Epithelial cell of esophagus (primary cell): ENCODE measurements around the gene SCLT1.

Experiments
- DNase-seq: peaks from one replicate; pipeline ENCODE4 v3.0.0; 2010; ENCODE audit warnings: low read depth
- H3K4me3 ChIP-seq: 2 replicates; pipeline ENCODE4 v1.5.1; 2011; ENCODE audit warnings: mild to moderate bottlenecking, low read length, control low read depth
- TF ChIP-seq, protein P1 (sequence below): IDR thresholded peaks from 2 replicates; pipeline ENCODE4 v1.5.1; 2011; ENCODE audit warnings: low read depth, mild to moderate bottlenecking, low read length, control low read depth, inconsistent platforms; ENCODE audit not compliant: insufficient read depth; ENCODE audit errors: missing control alignments

Gene SCLT1

DNA sequence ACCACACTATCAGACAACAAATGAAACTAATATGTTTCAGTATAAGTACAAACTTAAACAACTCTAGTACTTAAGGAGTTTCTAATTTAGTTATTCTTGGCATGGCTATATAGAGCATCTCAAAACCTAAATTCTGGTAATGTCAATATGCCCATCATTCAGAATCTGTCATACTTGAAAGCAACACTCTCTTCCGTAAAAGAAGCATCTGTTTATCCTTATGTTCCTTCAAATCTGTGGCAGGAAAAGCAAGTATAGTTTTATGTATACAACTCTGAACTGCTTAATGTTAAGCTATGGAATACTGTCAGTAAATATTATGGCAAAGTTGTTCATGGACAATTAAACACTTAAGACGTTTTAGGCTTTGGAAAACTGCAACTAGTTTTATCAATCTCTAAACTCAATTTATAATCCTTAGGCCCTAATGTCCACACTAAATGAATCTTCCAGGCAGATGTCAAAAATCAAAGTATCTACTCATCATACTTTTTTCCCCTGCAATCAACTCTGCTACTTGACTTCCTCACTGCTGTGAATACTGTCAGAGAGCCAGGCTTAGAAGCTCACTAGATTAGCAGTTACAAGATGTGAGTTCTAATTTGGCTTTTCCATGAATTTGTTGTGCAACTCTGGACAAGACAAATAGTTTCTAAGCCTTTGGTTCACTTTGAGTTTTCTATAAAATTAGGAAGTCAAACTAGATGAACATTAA lies 109.4 kb downstream of the SCLT1 start:
- no peak overlapping the region for H3K4me3 ChIP-seq
- TF ChIP-seq, protein P1, sequence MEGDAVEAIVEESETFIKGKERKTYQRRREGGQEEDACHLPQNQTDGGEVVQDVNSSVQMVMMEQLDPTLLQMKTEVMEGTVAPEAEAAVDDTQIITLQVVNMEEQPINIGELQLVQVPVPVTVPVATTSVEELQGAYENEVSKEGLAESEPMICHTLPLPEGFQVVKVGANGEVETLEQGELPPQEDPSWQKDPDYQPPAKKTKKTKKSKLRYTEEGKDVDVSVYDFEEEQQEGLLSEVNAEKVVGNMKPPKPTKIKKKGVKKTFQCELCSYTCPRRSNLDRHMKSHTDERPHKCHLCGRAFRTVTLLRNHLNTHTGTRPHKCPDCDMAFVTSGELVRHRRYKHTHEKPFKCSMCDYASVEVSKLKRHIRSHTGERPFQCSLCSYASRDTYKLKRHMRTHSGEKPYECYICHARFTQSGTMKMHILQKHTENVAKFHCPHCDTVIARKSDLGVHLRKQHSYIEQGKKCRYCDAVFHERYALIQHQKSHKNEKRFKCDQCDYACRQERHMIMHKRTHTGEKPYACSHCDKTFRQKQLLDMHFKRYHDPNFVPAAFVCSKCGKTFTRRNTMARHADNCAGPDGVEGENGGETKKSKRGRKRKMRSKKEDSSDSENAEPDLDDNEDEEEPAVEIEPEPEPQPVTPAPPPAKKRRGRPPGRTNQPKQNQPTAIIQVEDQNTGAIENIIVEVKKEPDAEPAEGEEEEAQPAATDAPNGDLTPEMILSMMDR: no peak
- DNase-seq: no peak

DNA sequence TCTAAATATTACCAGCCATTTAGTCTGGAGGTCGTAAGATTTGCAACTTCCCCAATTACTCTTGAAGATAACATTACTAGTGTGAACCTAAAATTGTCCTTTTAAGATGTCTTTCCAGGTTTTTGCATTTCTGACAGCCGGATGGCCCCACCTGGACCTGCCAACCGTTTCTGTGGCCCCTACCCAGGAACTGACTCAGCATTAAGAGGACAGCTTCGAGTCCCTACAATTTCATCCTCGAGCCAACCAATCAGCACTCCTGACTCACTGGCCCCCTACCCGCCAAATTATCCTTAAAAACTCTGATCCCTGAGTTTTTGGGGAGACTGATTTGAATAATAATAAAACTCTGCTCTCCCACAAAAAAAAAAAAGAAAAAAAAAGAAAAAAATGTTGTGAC lies 112.0 kb downstream of the SCLT1 start:
- no peak for DNase-seq
- TF ChIP-seq, protein P1: no peak
- H3K4me3 ChIP-seq: no peak overlapping the region

DNA sequence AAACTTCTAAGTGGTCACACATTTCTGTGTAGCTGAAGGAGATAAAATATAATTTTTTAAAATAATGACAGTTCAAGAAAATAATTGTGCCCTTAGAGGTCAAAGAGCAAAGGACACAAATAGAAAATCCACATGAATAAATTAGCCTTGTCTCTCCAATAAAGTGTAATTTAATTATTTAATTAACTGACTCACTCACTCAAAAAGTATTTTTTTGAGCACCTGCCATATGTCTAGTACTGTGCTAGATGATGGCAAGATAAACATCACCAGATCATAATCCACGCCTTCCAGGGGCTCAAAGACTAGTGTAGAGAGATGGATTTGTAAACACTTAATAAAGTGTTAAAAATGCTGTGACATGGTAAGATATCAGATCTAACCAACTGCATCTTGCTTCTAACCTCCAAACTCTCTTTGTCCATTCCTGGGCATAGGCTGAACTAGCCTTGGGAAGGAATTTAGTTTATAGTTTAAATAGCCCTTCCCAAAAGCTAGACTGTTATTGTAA lies 112.5 kb downstream of the SCLT1 start:
- DNase-seq: no peak
- no peak overlapping the region for H3K4me3 ChIP-seq
- TF ChIP-seq, protein P1: no peak

GRCh38 chr4:128979934-128980333 lies 113.4 kb downstream of the SCLT1 start:
- DNase-seq: peak; percentile 85
- TF ChIP-seq, protein P1: no peak
- H3K4me3 ChIP-seq: no peak overlapping the region

DNA sequence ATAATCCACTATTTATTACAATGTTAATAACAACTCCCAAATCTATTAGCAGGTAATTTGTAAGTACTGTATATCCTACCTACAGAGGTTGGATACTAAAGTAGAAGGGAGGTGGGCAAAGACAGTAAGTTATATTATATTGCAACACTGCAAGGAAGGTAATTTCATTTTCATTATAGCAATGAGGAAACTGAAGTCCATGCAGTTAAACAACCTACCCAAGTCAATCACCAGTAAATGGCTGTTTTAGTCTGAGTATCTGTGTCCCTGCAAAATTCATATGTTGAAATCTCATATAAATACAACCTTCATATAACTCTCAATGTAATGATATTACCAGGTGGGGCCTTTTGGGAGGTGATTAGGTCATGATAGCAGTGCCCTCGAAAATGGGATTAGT lies 114.4 kb downstream of the SCLT1 start:
- no peak for DNase-seq
- H3K4me3 ChIP-seq: no peak overlapping the region
- TF ChIP-seq, protein P1: no peak

DNA sequence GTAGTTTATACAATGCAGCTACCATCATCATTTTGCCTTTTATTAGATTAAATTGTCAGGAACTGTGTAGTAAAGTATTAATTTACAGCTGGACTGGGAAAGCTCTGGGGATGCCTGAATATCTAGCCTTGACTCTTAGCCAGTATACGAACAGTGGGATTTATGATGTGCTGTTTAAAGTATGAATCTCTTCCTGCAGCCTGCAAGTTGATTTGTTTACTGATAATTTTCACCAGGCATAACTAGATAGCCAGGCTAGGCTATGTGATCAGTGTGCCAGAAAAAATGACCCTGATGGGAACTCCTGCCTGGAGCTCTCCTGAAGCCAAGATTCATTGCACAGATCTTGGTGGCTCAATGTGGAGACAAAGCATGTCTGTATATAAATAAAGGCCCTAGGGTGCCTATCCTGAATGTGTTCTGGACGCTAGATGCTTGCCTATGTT lies 119.2 kb downstream of the SCLT1 start:
- TF ChIP-seq, protein P1: no peak
- DNase-seq: no peak
- no peak overlapping the region for H3K4me3 ChIP-seq

GRCh38 chr4:128973384-128973783 lies 120.0 kb downstream of the SCLT1 start:
- DNase-seq: no peak
- TF ChIP-seq, protein P1: no peak
- H3K4me3 ChIP-seq: no peak overlapping the region
